ENCODE results near the gene ROBO4. TPM values are rescaled to one million over a fixed set of nuclear protein-coding genes. Genes with fewer than 3 reads are reported as not detected.

The ROBO4 gene
- total and polyA plus RNA-seq, 9 of the 15 experiments (the other 6 are each of a cell fraction or from before 2014, with no cell fraction given), result not detected

GRCh38 chr11:124834526-124835180 lies 63.0 kb downstream of the ROBO4 start:
- Histone ChIP-seq H3K27me3 (ENCODE audit: control insufficient read depth in 2 of 2, insufficient read depth in 2 of 2, low read length in 2 of 2) (peaks cover 27 to 40% of the 10 kb centered on the region in 2 experiments), H3K4me3 (no peak overlapping the region), H2AFZ (ENCODE audit: low read depth, low read length) (no peak overlapping the region), H3K4me1 (replicated peaks in 1 of 2; ENCODE audit: control insufficient read depth in 2 of 2, insufficient read depth in 2 of 2, low read length in 2 of 2) (peaks cover 0 to 8% of the 10 kb centered on the region in 2 experiments; a peak in 2 of 5 replicates), H3K36me3 (ENCODE audit: control insufficient read depth, insufficient read depth, low read length) (no peaks in the 10 kb centered on the region), H3K9me1 (ENCODE audit: control insufficient read depth, insufficient read depth, low read length) (no peaks in the 10 kb centered on the region), H3K27ac (ENCODE audit: extremely low read depth, low read depth, low read length) (no peak overlapping the region), H3K79me2 (ENCODE audit: control insufficient read depth, insufficient read depth, low read length) (no peaks in the 10 kb centered on the region), H4K20me1 (replicated peaks; ENCODE audit: control insufficient read depth, insufficient read depth, low read length) (no peaks in the 10 kb centered on the region), H3K9ac (ENCODE audit: insufficient read depth in 1 of 2, low read depth in 2 of 2, low read length in 2 of 2) (no peak overlapping the region), H3K9me3 (replicated peaks; ENCODE audit: control insufficient read depth, insufficient read depth, low read depth, low read length) (no peaks in the 10 kb centered on the region), H3K4me2 (ENCODE audit: insufficient read depth, low read length) (no peak overlapping the region)
- DNase-seq (ENCODE audit: extremely low read depth in 1 of 4, low spot score in 3 of 4), result no peak
- ATAC-seq, result no peak
- no peak for FAIRE-seq
- in situ Hi-C loops (cut with MboI), result loop anchor here (5.0 to 25.0 kb wide), 2 partner anchors 162 to 422 kb away; partner anchors contain the start of genes OR8B4, SIAE and SPA17
- TF ChIP-seq MCM7 (IDR thresholded peaks at IDR 0.05) (no peak), ZC3H11A (IDR thresholded peaks at IDR 0.05; ENCODE audit: low read depth, low read length) (no peak)
- BruUV-seq (replicated peaks), result no TSS peak
- ChIA-PET CTCF (ENCODE audit: low intra/inter-chr PET ratio) (no interaction called here), POLR2A (interaction anchor here (0.6 to 1.1 kb wide), 2 partner anchors 165 to 375 kb away, joined by 4 read pairs; no protein-coding TSS in a partner anchor)
- 5% methylated on average over 3 of the region's 3 CpGs for WGBS (ENCODE audit: insufficient coverage, low coverage, missing lambda C conversion rate)
- intact Hi-C loops (cut with micrococcal nuclease), result no loop called here

Other genes with a start within 250 kb of the ROBO4 start
Only the 7 nearest of the 12 such genes appear.
- not detected in 2 replicates for gene VSIG2, start 145.6 kb downstream of the ROBO4 start, total RNA-seq (2014; rRNA removed)
- gene VSIG2, start 145.6 kb downstream of the ROBO4 start, total RNA-seq (2014; rRNA removed; fragmentation: Illumina TruSeq; extraction: Trizol), result not detected in 2 replicates
- not detected in 2 replicates for gene VSIG2, start 145.6 kb downstream of the ROBO4 start, total RNA-seq (2015; rRNA removed; fragmentation: Illumina TruSeq; extraction: Trizol)
- gene VSIG2, start 145.6 kb downstream of the ROBO4 start, total RNA-seq (2021), result not detected in 2 replicates
- not detected in 2 replicates for gene VSIG2, start 145.6 kb downstream of the ROBO4 start, polyA plus RNA-seq (2011; rRNA removed)
- not detected in 2 replicates for gene VSIG2, start 145.6 kb downstream of the ROBO4 start, polyA plus RNA-seq (2014; fragmentation: Illumina TruSeq; extraction: Trizol)
- gene VSIG2, start 145.6 kb downstream of the ROBO4 start, polyA plus RNA-seq (2014; fragmentation: Nextera tagmentation; extraction: Ambion mirVana), result not detected
- not detected in 2 replicates for gene VSIG2, start 145.6 kb downstream of the ROBO4 start, polyA plus RNA-seq (2014; rRNA removed)
- 0.14 and 0.29 TPM in 2 replicates for gene ESAM, start 135.6 kb downstream of the ROBO4 start, total RNA-seq (2014; rRNA removed)
- 0.18 and 0.22 TPM in 2 replicates for gene ESAM, start 135.6 kb downstream of the ROBO4 start, total RNA-seq (2014; rRNA removed; fragmentation: Illumina TruSeq; extraction: Trizol)
- gene ESAM, start 135.6 kb downstream of the ROBO4 start, total RNA-seq (2015; rRNA removed; fragmentation: Illumina TruSeq; extraction: Trizol), result 0.15 and 0.22 TPM in 2 replicates
- gene ESAM, start 135.6 kb downstream of the ROBO4 start, total RNA-seq (2021), result 0.36 and 0.91 TPM in 2 replicates
- 0.47 and 1.1 TPM in 2 replicates for gene ESAM, start 135.6 kb downstream of the ROBO4 start, polyA plus RNA-seq (2011; rRNA removed)
- 0.65 and 0.90 TPM in 2 replicates for gene ESAM, start 135.6 kb downstream of the ROBO4 start, polyA plus RNA-seq (2014; fragmentation: Illumina TruSeq; extraction: Trizol)
- under 1 TPM; 0.06 to 0.08 TPM for gene ESAM, start 135.6 kb downstream of the ROBO4 start, polyA plus RNA-seq (2014; fragmentation: Nextera tagmentation; extraction: Ambion mirVana)
- gene ESAM, start 135.6 kb downstream of the ROBO4 start, polyA plus RNA-seq (2014; rRNA removed), result 0.22 and 1.5 TPM in 2 replicates
- gene MSANTD2, start 97.5 kb downstream of the ROBO4 start, total RNA-seq (2014; rRNA removed), result 5.7 and 6.5 TPM in 2 replicates
- gene MSANTD2, start 97.5 kb downstream of the ROBO4 start, total RNA-seq (2014; rRNA removed; fragmentation: Illumina TruSeq; extraction: Trizol), result 4.5 and 5.1 TPM in 2 replicates
- 7.9 and 8.4 TPM in 2 replicates for gene MSANTD2, start 97.5 kb downstream of the ROBO4 start, total RNA-seq (2015; rRNA removed; fragmentation: Illumina TruSeq; extraction: Trizol)
- 5.1 and 5.3 TPM in 2 replicates for gene MSANTD2, start 97.5 kb downstream of the ROBO4 start, total RNA-seq (2021)
- 2.9 and 4.2 TPM in 2 replicates for gene MSANTD2, start 97.5 kb downstream of the ROBO4 start, polyA plus RNA-seq (2011; rRNA removed)
- 4.8 and 7.3 TPM in 2 replicates for gene MSANTD2, start 97.5 kb downstream of the ROBO4 start, polyA plus RNA-seq (2014; fragmentation: Illumina TruSeq; extraction: Trizol)
- gene MSANTD2, start 97.5 kb downstream of the ROBO4 start, polyA plus RNA-seq (2014; fragmentation: Nextera tagmentation; extraction: Ambion mirVana), result 1 to 10 TPM; 1.3 to 1.6 TPM
- 5.3 and 9.9 TPM in 2 replicates for gene MSANTD2, start 97.5 kb downstream of the ROBO4 start, polyA plus RNA-seq (2014; rRNA removed)
- 0.82 and 1.6 TPM in 2 replicates for gene ROBO3, start 32.4 kb downstream of the ROBO4 start, total RNA-seq (2014; rRNA removed)
- gene ROBO3, start 32.4 kb downstream of the ROBO4 start, total RNA-seq (2014; rRNA removed; fragmentation: Illumina TruSeq; extraction: Trizol), result 0.29 and 0.67 TPM in 2 replicates
- gene ROBO3, start 32.4 kb downstream of the ROBO4 start, total RNA-seq (2015; rRNA removed; fragmentation: Illumina TruSeq; extraction: Trizol), result 0.72 and 1.2 TPM in 2 replicates
- gene ROBO3, start 32.4 kb downstream of the ROBO4 start, total RNA-seq (2021), result 1.2 TPM in 2 replicates
- 0.43 and 0.47 TPM in 2 replicates for gene ROBO3, start 32.4 kb downstream of the ROBO4 start, polyA plus RNA-seq (2011; rRNA removed)
- gene ROBO3, start 32.4 kb downstream of the ROBO4 start, polyA plus RNA-seq (2014; fragmentation: Illumina TruSeq; extraction: Trizol), result 0.97 and 1.6 TPM in 2 replicates
- not detected for gene ROBO3, start 32.4 kb downstream of the ROBO4 start, polyA plus RNA-seq (2014; fragmentation: Nextera tagmentation; extraction: Ambion mirVana)
- 1.4 and 1.9 TPM in 2 replicates for gene ROBO3, start 32.4 kb downstream of the ROBO4 start, polyA plus RNA-seq (2014; rRNA removed)
- gene HEPN1, start 21.4 kb upstream of the ROBO4 start, total RNA-seq (2014; rRNA removed), result not detected in 2 replicates
- gene HEPN1, start 21.4 kb upstream of the ROBO4 start, total RNA-seq (2014; rRNA removed; fragmentation: Illumina TruSeq; extraction: Trizol), result not detected in 2 replicates
- not detected in 2 replicates for gene HEPN1, start 21.4 kb upstream of the ROBO4 start, total RNA-seq (2015; rRNA removed; fragmentation: Illumina TruSeq; extraction: Trizol)
- not detected in 2 replicates for gene HEPN1, start 21.4 kb upstream of the ROBO4 start, total RNA-seq (2021)
- not detected in 2 replicates for gene HEPN1, start 21.4 kb upstream of the ROBO4 start, polyA plus RNA-seq (2011; rRNA removed)
- gene HEPN1, start 21.4 kb upstream of the ROBO4 start, polyA plus RNA-seq (2014; fragmentation: Illumina TruSeq; extraction: Trizol), result not detected in 2 replicates
- gene HEPN1, start 21.4 kb upstream of the ROBO4 start, polyA plus RNA-seq (2014; fragmentation: Nextera tagmentation; extraction: Ambion mirVana), result not detected
- gene HEPN1, start 21.4 kb upstream of the ROBO4 start, polyA plus RNA-seq (2014; rRNA removed), result not detected in 2 replicates
- not detected in 2 replicates for gene HEPACAM, start 38.2 kb upstream of the ROBO4 start, total RNA-seq (2014; rRNA removed)
- gene HEPACAM, start 38.2 kb upstream of the ROBO4 start, total RNA-seq (2014; rRNA removed; fragmentation: Illumina TruSeq; extraction: Trizol), result not detected in 2 replicates
- not detected in 2 replicates for gene HEPACAM, start 38.2 kb upstream of the ROBO4 start, total RNA-seq (2015; rRNA removed; fragmentation: Illumina TruSeq; extraction: Trizol)
- not detected in 2 replicates for gene HEPACAM, start 38.2 kb upstream of the ROBO4 start, total RNA-seq (2021)
- gene HEPACAM, start 38.2 kb upstream of the ROBO4 start, polyA plus RNA-seq (2011; rRNA removed), result not detected in 2 replicates
- not detected in 2 replicates for gene HEPACAM, start 38.2 kb upstream of the ROBO4 start, polyA plus RNA-seq (2014; fragmentation: Illumina TruSeq; extraction: Trizol)
- not detected for gene HEPACAM, start 38.2 kb upstream of the ROBO4 start, polyA plus RNA-seq (2014; fragmentation: Nextera tagmentation; extraction: Ambion mirVana)
- not detected in 2 replicates for gene HEPACAM, start 38.2 kb upstream of the ROBO4 start, polyA plus RNA-seq (2014; rRNA removed)
- gene CCDC15, start 56.3 kb upstream of the ROBO4 start, total RNA-seq (2014; rRNA removed), result 3.9 and 4.4 TPM in 2 replicates
- gene CCDC15, start 56.3 kb upstream of the ROBO4 start, total RNA-seq (2014; rRNA removed; fragmentation: Illumina TruSeq; extraction: Trizol), result 6.8 and 7.9 TPM in 2 replicates
- 8.4 and 9.2 TPM in 2 replicates for gene CCDC15, start 56.3 kb upstream of the ROBO4 start, total RNA-seq (2015; rRNA removed; fragmentation: Illumina TruSeq; extraction: Trizol)
- 3.5 and 3.8 TPM in 2 replicates for gene CCDC15, start 56.3 kb upstream of the ROBO4 start, total RNA-seq (2021)
- gene CCDC15, start 56.3 kb upstream of the ROBO4 start, polyA plus RNA-seq (2011; rRNA removed), result 2.3 and 5.7 TPM in 2 replicates
- 5.0 and 5.6 TPM in 2 replicates for gene CCDC15, start 56.3 kb upstream of the ROBO4 start, polyA plus RNA-seq (2014; fragmentation: Illumina TruSeq; extraction: Trizol)
- 1 to 10 TPM; 1.9 to 3.7 TPM for gene CCDC15, start 56.3 kb upstream of the ROBO4 start, polyA plus RNA-seq (2014; fragmentation: Nextera tagmentation; extraction: Ambion mirVana)
- gene CCDC15, start 56.3 kb upstream of the ROBO4 start, polyA plus RNA-seq (2014; rRNA removed), result 3.1 and 4.3 TPM in 2 replicates

Data from K562 (cell line).